ENCODE results near the gene KRT3. TPM values are rescaled to one million over a fixed set of nuclear protein-coding genes. Genes with fewer than 3 reads are reported as not detected.

Gene KRT3
- total RNA-seq, 1 donor from 2014 or later, result not detected

DNA sequence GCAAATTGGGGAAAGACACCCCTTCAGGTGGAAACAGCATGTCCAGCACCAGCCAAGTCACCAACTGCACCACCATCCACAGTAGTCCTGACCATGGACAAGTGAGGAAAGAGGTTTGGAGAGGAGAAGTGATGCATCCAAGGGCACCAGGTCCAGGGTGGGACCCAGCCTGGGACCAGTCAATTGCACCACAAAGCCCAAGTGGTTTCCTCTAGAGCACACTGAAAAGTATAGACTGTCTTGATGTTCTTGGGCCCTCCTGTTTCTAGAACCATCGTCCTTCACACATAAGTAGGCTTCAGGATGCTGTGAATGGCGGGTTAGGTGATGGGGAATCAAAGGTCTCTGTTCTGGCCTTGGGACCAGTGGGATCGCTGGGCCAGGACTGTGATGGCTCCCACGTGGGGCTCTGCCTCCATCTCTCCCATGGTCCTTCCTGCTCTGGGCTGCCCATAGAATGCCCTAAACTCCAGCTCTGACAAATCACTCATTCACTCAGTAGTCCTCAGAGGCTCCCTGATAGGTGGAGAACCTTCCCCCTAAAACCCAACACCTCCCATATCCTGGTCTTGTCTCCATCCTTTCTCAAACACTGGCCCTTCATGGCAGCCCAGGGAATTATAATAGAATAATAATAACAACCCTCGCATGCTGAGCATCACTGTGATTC, 29.0 kb upstream of the KRT3 start:
- Histone ChIP-seq H3K27me3 (ENCODE audit: control insufficient read depth, insufficient read depth, low read length) (no peaks in the 10 kb centered on the region), H3K36me3 (ENCODE audit: control insufficient read depth, insufficient read depth, low read length) (no peaks in the 10 kb centered on the region), H3K4me3 (ENCODE audit: low read depth, low read length) (no peak overlapping the region)
- TF ChIP-seq, protein P1, sequence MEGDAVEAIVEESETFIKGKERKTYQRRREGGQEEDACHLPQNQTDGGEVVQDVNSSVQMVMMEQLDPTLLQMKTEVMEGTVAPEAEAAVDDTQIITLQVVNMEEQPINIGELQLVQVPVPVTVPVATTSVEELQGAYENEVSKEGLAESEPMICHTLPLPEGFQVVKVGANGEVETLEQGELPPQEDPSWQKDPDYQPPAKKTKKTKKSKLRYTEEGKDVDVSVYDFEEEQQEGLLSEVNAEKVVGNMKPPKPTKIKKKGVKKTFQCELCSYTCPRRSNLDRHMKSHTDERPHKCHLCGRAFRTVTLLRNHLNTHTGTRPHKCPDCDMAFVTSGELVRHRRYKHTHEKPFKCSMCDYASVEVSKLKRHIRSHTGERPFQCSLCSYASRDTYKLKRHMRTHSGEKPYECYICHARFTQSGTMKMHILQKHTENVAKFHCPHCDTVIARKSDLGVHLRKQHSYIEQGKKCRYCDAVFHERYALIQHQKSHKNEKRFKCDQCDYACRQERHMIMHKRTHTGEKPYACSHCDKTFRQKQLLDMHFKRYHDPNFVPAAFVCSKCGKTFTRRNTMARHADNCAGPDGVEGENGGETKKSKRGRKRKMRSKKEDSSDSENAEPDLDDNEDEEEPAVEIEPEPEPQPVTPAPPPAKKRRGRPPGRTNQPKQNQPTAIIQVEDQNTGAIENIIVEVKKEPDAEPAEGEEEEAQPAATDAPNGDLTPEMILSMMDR (IDR thresholded peaks at IDR 0.05; ENCODE audit: insufficient read depth, low read length, poor library complexity, severe bottlenecking), result no peak
- DNase-seq (ENCODE audit: low read depth), result no peak

DNA sequence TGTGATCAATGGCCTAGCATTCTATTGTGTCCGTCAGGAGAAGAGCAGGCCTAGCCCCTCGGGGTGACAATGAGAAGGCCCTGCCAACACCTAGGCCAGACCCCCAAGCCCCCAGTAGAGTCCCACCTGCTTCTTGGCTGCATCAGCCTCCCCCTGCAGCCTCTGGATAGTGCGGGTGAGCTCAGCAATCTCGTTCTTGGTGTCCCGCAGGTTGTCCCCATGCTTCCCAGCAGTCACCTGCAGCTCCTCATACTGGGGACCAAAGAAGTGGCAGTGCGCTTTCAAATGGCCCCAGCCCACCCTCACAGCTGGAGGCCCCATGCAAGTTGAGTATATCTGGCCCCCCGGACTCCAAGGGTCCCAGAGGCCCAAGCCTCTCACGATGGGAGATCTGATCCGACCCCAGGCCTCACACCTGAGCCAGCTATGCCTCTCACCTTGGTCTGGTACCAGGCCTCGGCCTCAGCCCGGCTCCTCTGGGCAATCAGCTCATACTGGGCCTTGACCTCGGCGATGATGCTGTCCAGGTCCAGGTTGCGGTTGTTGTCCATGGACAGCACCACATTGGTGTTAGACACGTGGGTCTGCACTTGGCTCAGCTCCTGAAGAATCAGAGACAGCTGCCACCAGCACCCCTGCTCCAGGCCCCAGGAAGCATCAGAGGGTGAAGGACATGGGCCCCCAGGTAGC, 28.0 kb upstream of the KRT3 start:
- TF ChIP-seq, protein P1 (IDR thresholded peaks at IDR 0.05; ENCODE audit: insufficient read depth, low read length, poor library complexity, severe bottlenecking), result no peak
- Histone ChIP-seq H3K27me3 (ENCODE audit: control insufficient read depth, insufficient read depth, low read length) (no peaks in the 10 kb centered on the region), H3K36me3 (ENCODE audit: control insufficient read depth, insufficient read depth, low read length) (no peaks in the 10 kb centered on the region), H3K4me3 (ENCODE audit: low read depth, low read length) (no peak overlapping the region)
- DNase-seq (ENCODE audit: low read depth), result no peak

DNA sequence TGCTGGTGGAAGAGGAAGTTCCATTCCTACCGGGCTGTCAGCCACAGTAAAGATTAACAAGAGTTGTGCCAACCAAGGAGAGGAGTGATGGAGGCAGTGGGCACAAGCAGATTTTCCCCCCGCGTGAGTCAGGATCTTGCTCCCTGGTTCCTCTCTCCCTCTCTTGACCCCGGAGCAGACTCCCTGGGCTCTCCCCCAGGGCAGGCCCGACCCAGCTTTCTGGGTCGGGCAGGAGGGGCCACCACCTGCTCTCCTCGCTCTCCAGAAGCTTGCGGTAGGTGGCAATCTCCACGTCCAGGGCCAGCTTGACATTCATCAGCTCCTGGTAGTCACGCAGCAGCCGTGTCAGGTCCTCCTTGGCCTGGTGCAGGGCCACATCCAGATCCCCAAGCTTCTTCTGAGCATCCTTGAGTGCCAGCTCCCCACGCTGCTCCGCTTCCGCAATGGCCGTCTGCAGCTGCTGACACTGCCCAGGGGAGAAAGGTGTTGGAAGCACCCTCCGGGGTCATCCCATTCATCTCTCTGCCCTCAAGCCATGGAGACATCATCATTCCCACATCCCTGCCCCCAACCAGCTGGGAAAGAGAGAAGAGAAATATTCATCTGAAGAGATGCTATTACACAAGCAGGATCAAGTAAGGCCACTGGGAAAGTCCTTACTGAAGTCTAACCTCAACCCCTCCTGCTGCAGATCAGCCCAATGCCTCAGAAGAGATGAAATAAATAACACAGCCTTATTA, 27.0 kb upstream of the KRT3 start:
- no peak for DNase-seq (ENCODE audit: low read depth)
- TF ChIP-seq, protein P1 (IDR thresholded peaks at IDR 0.05; ENCODE audit: insufficient read depth, low read length, poor library complexity, severe bottlenecking), result no peak

DNA sequence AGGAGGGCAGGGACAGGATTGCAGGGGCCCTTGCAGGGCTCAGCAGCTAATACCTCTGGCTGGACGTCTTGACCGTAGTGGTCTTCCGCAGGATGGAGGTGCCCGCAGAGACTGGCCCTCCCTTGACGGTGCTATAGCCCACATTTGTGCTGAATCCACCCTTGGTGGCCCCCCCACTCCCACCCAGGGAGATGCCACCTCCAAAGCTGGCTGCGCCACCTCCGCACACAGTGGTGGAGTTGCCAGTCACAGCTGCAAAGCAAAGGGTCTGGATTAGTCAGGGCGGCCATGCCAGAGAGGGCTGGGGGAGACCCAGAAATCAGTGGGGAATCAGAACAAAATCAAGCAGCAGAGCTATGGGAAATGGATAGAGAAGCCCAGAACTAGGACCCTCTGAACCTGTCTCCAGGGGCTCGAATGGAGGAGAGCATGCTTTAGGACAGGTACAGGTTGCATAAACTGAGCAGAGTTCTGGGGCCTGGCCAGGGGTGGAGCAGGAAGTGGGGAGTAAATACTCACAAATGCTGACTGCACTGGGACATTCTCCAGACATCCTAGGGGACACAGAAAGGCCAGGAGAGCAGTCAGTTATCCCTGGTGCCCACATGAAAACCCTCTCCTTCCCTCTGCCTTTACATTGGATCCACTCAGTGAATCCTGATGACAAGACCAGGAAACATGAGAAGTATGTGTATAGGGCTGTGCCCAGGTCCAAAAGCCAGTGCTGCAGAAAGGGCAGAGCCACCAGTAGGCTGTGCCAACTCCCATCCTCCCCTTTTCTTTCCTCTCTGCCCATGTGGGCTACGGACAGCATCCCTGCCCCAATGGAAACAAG, 26.1 kb upstream of the KRT3 start:
- Histone ChIP-seq H3K27me3 (ENCODE audit: control insufficient read depth, insufficient read depth, low read length) (peaks cover 2% of the 10 kb centered on the region), H3K4me3 (ENCODE audit: low read depth, low read length) (no peak overlapping the region), H3K36me3 (ENCODE audit: control insufficient read depth, insufficient read depth, low read length) (no peaks in the 10 kb centered on the region)
- no peak for DNase-seq (ENCODE audit: low read depth)
- TF ChIP-seq, protein P1 (IDR thresholded peaks at IDR 0.05; ENCODE audit: insufficient read depth, low read length, poor library complexity, severe bottlenecking), result no peak

More for the DNA sequence above, 27.0 kb upstream of the KRT3 start:
- Histone ChIP-seq H3K36me3 (ENCODE audit: control insufficient read depth, insufficient read depth, low read length) (no peaks in the 10 kb centered on the region), H3K27me3 (ENCODE audit: control insufficient read depth, insufficient read depth, low read length) (peaks cover under 1% of the 10 kb centered on the region), H3K4me3 (ENCODE audit: low read depth, low read length) (no peak overlapping the region)

DNA sequence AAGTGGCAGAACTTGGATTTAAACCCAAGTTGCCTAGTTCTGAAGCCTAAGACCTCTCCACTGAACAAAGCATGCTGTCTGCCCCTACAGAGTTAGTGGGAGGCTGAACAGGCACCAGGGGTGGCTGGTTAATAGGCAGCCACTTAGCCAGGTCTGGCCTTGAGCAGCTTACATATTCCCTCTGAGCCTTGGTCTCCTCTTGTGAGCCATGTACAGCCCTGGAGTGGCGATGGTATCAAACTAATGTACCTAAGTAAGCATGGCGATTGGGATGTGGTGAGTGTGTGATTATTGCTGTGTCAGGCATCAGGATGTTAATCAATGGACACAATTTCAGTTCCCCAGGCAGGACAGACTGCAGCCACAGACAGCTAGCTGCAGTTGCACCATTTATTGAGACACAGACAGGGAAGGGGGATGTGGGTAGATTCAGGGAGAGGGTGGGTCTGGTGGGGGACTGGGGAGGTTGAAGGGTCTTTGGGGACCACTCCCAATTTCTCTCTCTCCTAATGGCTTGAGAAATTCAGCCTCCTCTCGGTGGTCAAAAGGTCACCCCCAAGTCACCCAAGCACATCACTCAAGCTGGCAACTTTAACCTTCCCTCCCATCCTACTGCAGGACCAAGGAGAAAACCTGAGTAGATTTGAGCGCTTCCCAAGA, 25.3 kb upstream of the KRT3 start:
- Histone ChIP-seq H3K4me3 (ENCODE audit: low read depth, low read length) (no peak overlapping the region), H3K27me3 (ENCODE audit: control insufficient read depth, insufficient read depth, low read length) (peaks cover 2% of the 10 kb centered on the region), H3K36me3 (ENCODE audit: control insufficient read depth, insufficient read depth, low read length) (no peaks in the 10 kb centered on the region)
- TF ChIP-seq, protein P1 (IDR thresholded peaks at IDR 0.05; ENCODE audit: insufficient read depth, low read length, poor library complexity, severe bottlenecking), result no peak
- DNase-seq (ENCODE audit: low read depth), result no peak
